Dermis blood vessel endothelial cell (primary cell): ENCODE results near the gene CPA2. TPM values are rescaled to one million over a fixed set of nuclear protein-coding genes. Genes with fewer than 3 reads are reported as not detected.
A peak's percentile ranks its signal among the peaks of the same experiment; 100 is the strongest.
"Not testable (repeated sequence)": the region's sequence is repeated elsewhere in the genome, so short reads cannot be mapped to it uniquely, and the experiment has no call there.

ENCODE experiments used
- DNase-seq: peaks from one replicate; pipeline ENCODE4 v3.0.0; 2010
- total RNA-seq: library from RNA; depleted of rRNA; stranded (reverse); fragments of >200 nt; gene quantifications from 2 replicates; pipeline ENCODE4 v1.2.3, GENCODE V29; 2014

CPA2 gene
- not detected in 2 replicates for total RNA-seq

- no peak for DNase-seq
These were observed at the start of gene CPA2 for GRCh38 chr7:130266258-130266960. Gene CPA2 (plus strand): TSS chr7:130266863. CDS start chr7:130266882, 19 bp downstream.

GRCh38 chr7:130218806-130219620, 47.6 kb upstream of the CPA2 start:
- DNase-seq, result no peak

GRCh38 chr7:130219871-130220270, 46.8 kb upstream of the CPA2 start:
- no peak for DNase-seq

GRCh38 chr7:130221746-130222145, 44.9 kb upstream of the CPA2 start:
- no peak for DNase-seq

GRCh38 chr7:130223646-130224045, 43.0 kb upstream of the CPA2 start:
- no peak for DNase-seq

GRCh38 chr7:130224210-130224609, 42.5 kb upstream of the CPA2 start:
- no peak for DNase-seq

- DNase-seq, result not testable (repeated sequence)
These were observed 41.7 kb upstream of the CPA2 start for GRCh38 chr7:130224923-130225322.

- DNase-seq, result no peak
These were observed 40.3 kb upstream of the CPA2 start for GRCh38 chr7:130226333-130226732.

GRCh38 chr7:130227883-130228575, 38.6 kb upstream of the CPA2 start:
- DNase-seq, result no peak

- no peak for DNase-seq
These were observed 37.7 kb upstream of the CPA2 start for GRCh38 chr7:130228840-130229502.

- DNase-seq, result not testable (repeated sequence)
These were observed 36.7 kb upstream of the CPA2 start for GRCh38 chr7:130229981-130230380.

GRCh38 chr7:130231792-130232191, 34.9 kb upstream of the CPA2 start:
- DNase-seq, result no peak

- no peak for DNase-seq
These were observed 34.5 kb upstream of the CPA2 start for GRCh38 chr7:130232209-130232608.

- no peak for DNase-seq
These were observed 32.6 kb upstream of the CPA2 start for GRCh38 chr7:130234078-130234477.

- DNase-seq, result not testable (repeated sequence)
These were observed 30.3 kb upstream of the CPA2 start for GRCh38 chr7:130236361-130236760.

- DNase-seq, result no peak
These were observed 26.4 kb upstream of the CPA2 start for GRCh38 chr7:130240240-130240639.

- peak; percentile 60 for DNase-seq
These were observed 24.3 kb upstream of the CPA2 start for GRCh38 chr7:130242198-130243014.

GRCh38 chr7:130243486-130243885, 23.2 kb upstream of the CPA2 start:
- not testable (repeated sequence) for DNase-seq

GRCh38 chr7:130246491-130246890, 20.2 kb upstream of the CPA2 start:
- DNase-seq, result not testable (repeated sequence)

GRCh38 chr7:130248842-130249241, 17.8 kb upstream of the CPA2 start:
- not testable (repeated sequence) for DNase-seq

GRCh38 chr7:130249626-130250025, 17.0 kb upstream of the CPA2 start:
- not testable (repeated sequence) for DNase-seq

GRCh38 chr7:130254555-130254954, 12.1 kb upstream of the CPA2 start:
- no peak for DNase-seq
